ENCODE results near the gene ADAM22. TPM values are rescaled to one million over a fixed set of nuclear protein-coding genes. Genes with fewer than 3 reads are reported as not detected.

The ADAM22 gene
- total and polyA plus RNA-seq, 2 donors (not counting 1 experiment from before 2014, with no cell fraction given): 0.18 to 0.66 TPM

DNA sequence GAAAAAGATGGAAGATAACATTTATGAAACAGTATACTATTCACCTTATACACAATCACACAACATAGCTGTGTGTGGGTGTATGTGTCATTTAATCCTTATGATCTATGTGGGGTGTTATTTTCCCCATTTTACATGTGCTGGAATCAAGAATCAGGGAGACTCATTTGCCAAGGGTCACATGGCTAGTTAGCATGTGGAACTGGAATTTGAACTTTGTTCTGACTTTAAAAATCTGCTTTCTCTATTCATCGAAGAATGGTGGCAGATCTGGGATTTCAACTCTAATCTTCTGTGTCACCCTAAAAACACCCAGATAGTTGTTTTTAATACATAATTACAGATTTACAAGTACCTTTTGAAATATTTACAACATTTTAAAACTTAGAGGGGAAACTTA is 65.2 kb downstream of the ADAM22 start:
- Histone ChIP-seq H3K4me1 (ENCODE audit: control insufficient read depth, extremely low read depth, insufficient read depth, low read length) (no peaks in the 10 kb centered on the region), H3K36me3 (ENCODE audit: control insufficient read depth, insufficient read depth, low read length) (no peaks in the 10 kb centered on the region), H2AFZ (ENCODE audit: low read length) (no peak overlapping the region), H3K79me2 (ENCODE audit: control insufficient read depth, insufficient read depth, low read length) (no peaks in the 10 kb centered on the region), H4K20me1 (ENCODE audit: control insufficient read depth, extremely low read depth, insufficient read depth, low read length) (no peaks in the 10 kb centered on the region), H3K9ac (ENCODE audit: insufficient read depth, low read length) (no peak overlapping the region), H3K27me3 (ENCODE audit: control insufficient read depth, insufficient read depth, low read length) (no peaks in the 10 kb centered on the region), H3K4me3 (replicated peaks in 1 of 4; ENCODE audit: control extremely low read depth in 1 of 4, insufficient read depth in 1 of 4, low read depth in 3 of 4, low read length in 4 of 4) (no peak overlapping the region), H3K9me3 (ENCODE audit: control insufficient read depth, insufficient read depth, low read depth, low read length) (no peaks in the 10 kb centered on the region), H3K4me2 (ENCODE audit: extremely low read depth, insufficient read depth, low read length) (no peak overlapping the region), H3K27ac (ENCODE audit: insufficient read depth, low read length) (no peak overlapping the region)
- TF ChIP-seq, protein P1, sequence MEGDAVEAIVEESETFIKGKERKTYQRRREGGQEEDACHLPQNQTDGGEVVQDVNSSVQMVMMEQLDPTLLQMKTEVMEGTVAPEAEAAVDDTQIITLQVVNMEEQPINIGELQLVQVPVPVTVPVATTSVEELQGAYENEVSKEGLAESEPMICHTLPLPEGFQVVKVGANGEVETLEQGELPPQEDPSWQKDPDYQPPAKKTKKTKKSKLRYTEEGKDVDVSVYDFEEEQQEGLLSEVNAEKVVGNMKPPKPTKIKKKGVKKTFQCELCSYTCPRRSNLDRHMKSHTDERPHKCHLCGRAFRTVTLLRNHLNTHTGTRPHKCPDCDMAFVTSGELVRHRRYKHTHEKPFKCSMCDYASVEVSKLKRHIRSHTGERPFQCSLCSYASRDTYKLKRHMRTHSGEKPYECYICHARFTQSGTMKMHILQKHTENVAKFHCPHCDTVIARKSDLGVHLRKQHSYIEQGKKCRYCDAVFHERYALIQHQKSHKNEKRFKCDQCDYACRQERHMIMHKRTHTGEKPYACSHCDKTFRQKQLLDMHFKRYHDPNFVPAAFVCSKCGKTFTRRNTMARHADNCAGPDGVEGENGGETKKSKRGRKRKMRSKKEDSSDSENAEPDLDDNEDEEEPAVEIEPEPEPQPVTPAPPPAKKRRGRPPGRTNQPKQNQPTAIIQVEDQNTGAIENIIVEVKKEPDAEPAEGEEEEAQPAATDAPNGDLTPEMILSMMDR (conservative IDR thresholded peaks at IDR 0.05 in 1 of 2, IDR thresholded peaks at IDR 0.05 in 1 of 2; ENCODE audit: low read depth in 1 of 2, low read length in 2 of 2): no peak
- no peak for TF ChIP-seq EZH2 (IDR thresholded peaks at IDR 0.05; ENCODE audit: low read length, missing control alignments)
- no peak for DNase-seq (ENCODE audit: low read depth in 2 of 2)

DNA sequence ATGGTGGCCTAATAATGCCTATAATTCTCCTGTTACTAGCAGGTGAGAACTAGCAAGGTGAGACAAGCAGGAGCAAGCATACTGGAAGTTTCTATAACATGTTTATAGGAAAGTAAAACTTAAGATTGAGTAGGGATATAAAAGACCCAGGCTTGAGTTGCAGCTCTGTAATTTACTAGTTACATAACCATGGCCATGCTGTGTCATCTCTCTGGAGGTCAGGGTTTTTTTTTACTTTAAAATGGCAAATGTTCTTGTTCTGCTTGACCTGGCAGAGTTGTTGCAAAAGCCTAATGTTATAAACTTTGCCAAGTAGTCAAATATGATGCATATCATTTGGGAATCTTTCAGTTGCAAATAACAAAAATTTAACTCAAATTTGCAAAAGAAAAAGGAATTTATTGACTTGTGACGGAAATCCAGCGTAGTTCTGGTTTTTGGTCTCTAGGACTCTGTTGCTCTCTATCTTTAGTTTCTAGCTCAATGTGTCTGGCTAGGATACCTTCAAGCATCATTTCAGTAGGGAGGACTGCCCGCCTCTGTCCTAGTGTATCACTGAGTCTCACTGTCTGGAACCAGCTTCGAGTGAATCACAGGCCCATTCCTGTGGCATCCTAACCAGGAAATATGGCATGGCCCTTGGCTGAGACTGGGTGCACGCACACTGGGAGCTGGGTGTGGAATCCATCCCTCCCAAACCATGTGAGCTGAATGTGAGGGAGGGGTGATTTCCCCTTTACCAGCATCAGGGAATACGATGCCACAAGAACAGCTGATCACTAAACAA is 67.9 kb downstream of the ADAM22 start:
- H3K36me3 ChIP-seq (ENCODE audit: control insufficient read depth, insufficient read depth, low read length): no peaks in the 10 kb centered on the region
- no peak for DNase-seq (ENCODE audit: low read depth in 2 of 2)
- H3K4me3 ChIP-seq (replicated peaks in 1 of 4; ENCODE audit: control extremely low read depth in 1 of 4, insufficient read depth in 1 of 4, low read depth in 3 of 4, low read length in 4 of 4): no peak overlapping the region
- no peak overlapping the region for H3K4me2 ChIP-seq (ENCODE audit: extremely low read depth, insufficient read depth, low read length)
- no peaks in the 10 kb centered on the region for H3K79me2 ChIP-seq (ENCODE audit: control insufficient read depth, insufficient read depth, low read length)
- no peak overlapping the region for H3K27ac ChIP-seq (ENCODE audit: insufficient read depth, low read length)
- no peak overlapping the region for H2AFZ ChIP-seq (ENCODE audit: low read length)
- TF ChIP-seq, protein P1 (conservative IDR thresholded peaks at IDR 0.05 in 1 of 2, IDR thresholded peaks at IDR 0.05 in 1 of 2; ENCODE audit: low read depth in 1 of 2, low read length in 2 of 2): no peak
- no peak for TF ChIP-seq EZH2 (IDR thresholded peaks at IDR 0.05; ENCODE audit: low read length, missing control alignments)
- no peaks in the 10 kb centered on the region for H3K4me1 ChIP-seq (ENCODE audit: control insufficient read depth, extremely low read depth, insufficient read depth, low read length)
- H3K9me3 ChIP-seq (ENCODE audit: control insufficient read depth, insufficient read depth, low read depth, low read length): no peaks in the 10 kb centered on the region
- no peak overlapping the region for H3K9ac ChIP-seq (ENCODE audit: insufficient read depth, low read length)
- H4K20me1 ChIP-seq (ENCODE audit: control insufficient read depth, extremely low read depth, insufficient read depth, low read length): no peaks in the 10 kb centered on the region
- H3K27me3 ChIP-seq (ENCODE audit: control insufficient read depth, insufficient read depth, low read length): no peaks in the 10 kb centered on the region

DNA sequence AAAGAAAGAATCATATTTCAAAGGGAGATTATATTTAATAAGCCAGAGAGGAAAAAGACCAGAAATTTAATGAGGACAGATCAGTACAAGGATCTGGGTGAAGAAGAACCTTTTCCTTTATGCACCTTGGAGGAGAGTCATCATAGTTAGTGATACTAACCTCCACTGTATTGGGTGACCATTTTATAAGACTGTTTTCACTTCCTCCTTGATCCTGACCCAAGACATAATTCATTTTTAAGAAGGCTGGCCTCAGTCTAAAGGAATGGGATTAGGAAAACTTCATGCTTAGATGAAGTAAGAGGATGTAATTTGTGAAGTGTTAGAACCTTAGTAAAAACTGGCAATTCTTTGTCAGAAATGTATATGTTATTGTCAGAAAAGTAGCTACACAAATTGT is 68.6 kb downstream of the ADAM22 start:
- no peak overlapping the region for H3K27ac ChIP-seq (ENCODE audit: insufficient read depth, low read length)
- H3K79me2 ChIP-seq (ENCODE audit: control insufficient read depth, insufficient read depth, low read length): no peaks in the 10 kb centered on the region
- TF ChIP-seq, protein P1 (conservative IDR thresholded peaks at IDR 0.05 in 1 of 2, IDR thresholded peaks at IDR 0.05 in 1 of 2; ENCODE audit: low read depth in 1 of 2, low read length in 2 of 2): no peak
- TF ChIP-seq EZH2 (IDR thresholded peaks at IDR 0.05; ENCODE audit: low read length, missing control alignments): no peak
- no peak overlapping the region for H2AFZ ChIP-seq (ENCODE audit: low read length)
- H3K9me3 ChIP-seq (ENCODE audit: control insufficient read depth, insufficient read depth, low read depth, low read length): no peaks in the 10 kb centered on the region
- no peaks in the 10 kb centered on the region for H3K4me1 ChIP-seq (ENCODE audit: control insufficient read depth, extremely low read depth, insufficient read depth, low read length)
- no peak overlapping the region for H3K4me2 ChIP-seq (ENCODE audit: extremely low read depth, insufficient read depth, low read length)
- no peak overlapping the region for H3K9ac ChIP-seq (ENCODE audit: insufficient read depth, low read length)
- no peak for DNase-seq (ENCODE audit: low read depth in 2 of 2)
- H4K20me1 ChIP-seq (ENCODE audit: control insufficient read depth, extremely low read depth, insufficient read depth, low read length): no peaks in the 10 kb centered on the region
- no peak overlapping the region for H3K4me3 ChIP-seq (replicated peaks in 1 of 4; ENCODE audit: control extremely low read depth in 1 of 4, insufficient read depth in 1 of 4, low read depth in 3 of 4, low read length in 4 of 4)
- no peaks in the 10 kb centered on the region for H3K36me3 ChIP-seq (ENCODE audit: control insufficient read depth, insufficient read depth, low read length)
- H3K27me3 ChIP-seq (ENCODE audit: control insufficient read depth, insufficient read depth, low read length): no peaks in the 10 kb centered on the region
